AG08395 (cell line): ENCODE data around the gene CHODL.

Experiments used
- DNase-seq: peaks from one replicate; pipeline ENCODE4 v3.0.0; 2012; ENCODE audit warnings: mixed read lengths, low spot score

The CHODL gene

GRCh38 chr21:18294100-18294499 lies 49.5 kb downstream of the CHODL start:
- DNase-seq, result no peak

- DNase-seq, result no peak
These were observed 53.6 kb downstream of the CHODL start for GRCh38 chr21:18298228-18298627.
